MM.1S (cell line): ENCODE data around the gene HOXA13.

ENCODE experiments used
- EZH2 ChIP-seq: fragments of 300-600 bp; sonication (generic); optimal IDR thresholded peaks from 2 replicates; pipeline ENCODE3; 2017; ENCODE audit warnings: low read depth, mild to moderate bottlenecking, antibody characterized with exemption, low read length, mixed read lengths
- EZH2phosphoT487 ChIP-seq: fragments of 300-600 bp; sonication (generic); IDR thresholded peaks from 2 replicates; pipeline ENCODE4 v1.6.1; 2018; ENCODE audit warnings: antibody characterized with exemption, low read length
- TF ChIP-seq, protein P1 (sequence below): fragments of 300-600 bp; sonication (generic); IDR thresholded peaks from 2 replicates; pipeline ENCODE4 v1.5.1; 2016; ENCODE audit warnings: antibody characterized with exemption, low read length, mixed read lengths

DNA sequence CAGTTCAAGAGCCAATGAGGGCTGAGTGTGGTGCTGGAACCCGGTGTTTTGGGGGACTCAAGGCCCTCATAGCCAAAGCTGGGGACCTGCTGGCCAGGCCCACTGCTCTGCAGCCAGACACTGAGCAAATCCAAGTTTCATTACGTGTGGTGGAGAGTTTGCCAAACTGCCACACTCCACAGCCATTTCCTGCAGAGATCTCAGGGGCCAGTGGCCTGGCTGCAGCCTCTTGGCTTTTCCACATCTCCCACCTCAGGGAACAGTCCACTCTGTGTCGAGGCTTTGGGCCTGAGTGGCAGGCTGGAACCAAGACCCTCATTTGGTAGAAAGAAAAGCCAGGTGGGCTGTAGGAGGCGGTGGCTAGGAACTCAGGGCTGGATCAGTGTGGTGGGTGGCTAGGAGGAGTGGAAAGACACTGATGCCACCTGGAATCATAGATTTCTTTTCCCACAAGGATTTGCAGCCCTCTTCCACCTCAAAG lies 18.1 kb downstream of the HOXA13 start:
- TF ChIP-seq, protein P1, sequence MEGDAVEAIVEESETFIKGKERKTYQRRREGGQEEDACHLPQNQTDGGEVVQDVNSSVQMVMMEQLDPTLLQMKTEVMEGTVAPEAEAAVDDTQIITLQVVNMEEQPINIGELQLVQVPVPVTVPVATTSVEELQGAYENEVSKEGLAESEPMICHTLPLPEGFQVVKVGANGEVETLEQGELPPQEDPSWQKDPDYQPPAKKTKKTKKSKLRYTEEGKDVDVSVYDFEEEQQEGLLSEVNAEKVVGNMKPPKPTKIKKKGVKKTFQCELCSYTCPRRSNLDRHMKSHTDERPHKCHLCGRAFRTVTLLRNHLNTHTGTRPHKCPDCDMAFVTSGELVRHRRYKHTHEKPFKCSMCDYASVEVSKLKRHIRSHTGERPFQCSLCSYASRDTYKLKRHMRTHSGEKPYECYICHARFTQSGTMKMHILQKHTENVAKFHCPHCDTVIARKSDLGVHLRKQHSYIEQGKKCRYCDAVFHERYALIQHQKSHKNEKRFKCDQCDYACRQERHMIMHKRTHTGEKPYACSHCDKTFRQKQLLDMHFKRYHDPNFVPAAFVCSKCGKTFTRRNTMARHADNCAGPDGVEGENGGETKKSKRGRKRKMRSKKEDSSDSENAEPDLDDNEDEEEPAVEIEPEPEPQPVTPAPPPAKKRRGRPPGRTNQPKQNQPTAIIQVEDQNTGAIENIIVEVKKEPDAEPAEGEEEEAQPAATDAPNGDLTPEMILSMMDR, result no peak
- TF ChIP-seq EZH2 (no peak), EZH2phosphoT487 (no peak)
